Upper lobe of left lung (tissue), 6 donors: ENCODE measurements around the gene MBTPS2. TPM values are rescaled to one million over a fixed set of nuclear protein-coding genes. Genes with fewer than 3 reads are reported as not detected.

Experiments used
- ATAC-seq, 2 donors: fragments of 200-7000 bp; cut with Tn5 transposase; one replicate each; pipeline ENCODE4 v1.9.1; 2022; ENCODE audit warnings: mild to moderate bottlenecking in 2 of 2, moderate library complexity in 2 of 2; ENCODE audit not compliant: low FRiP score in 2 of 2
- DNase-seq, 2 donors: peaks; one replicate each; pipeline ENCODE4 v3.0.0-alpha.2; 2019 to 2020
- H3K27ac ChIP-seq, 4 donors: fragments of 200-600 bp; sonication (generic); one replicate each; pipeline ENCODE4 v1.5.1; 2016 to 2019
- H3K27me3 ChIP-seq, 4 donors: fragments of 200-600 bp; sonication (generic); one replicate each; pipeline ENCODE4 v1.5.1; 2017 to 2019
- H3K36me3 ChIP-seq, 4 donors: fragments of 200-600 bp; sonication (generic); one replicate each; pipeline ENCODE4 v1.5.1; 2016 to 2019
- H3K4me1 ChIP-seq, 4 donors: fragments of 200-600 bp; sonication (generic); one replicate each; pipeline ENCODE4 v1.5.1; 2018 to 2019
- H3K4me3 ChIP-seq, 4 donors: fragments of 200-600 bp; sonication (generic); one replicate each; pipeline ENCODE4 v1.5.1; 2017 to 2019; ENCODE audit warnings: mild to moderate bottlenecking in 2 of 4, moderate library complexity in 1 of 4
- H3K9me3 ChIP-seq, 4 donors: fragments of 200-600 bp; sonication (generic); one replicate each; pipeline ENCODE4 v1.5.1; 2018 to 2019
- EP300 ChIP-seq, 4 donors: sonication (generic); formaldehyde crosslinking; IDR thresholded peaks; one replicate each; pipeline ENCODE4 v1.5.1; 2017; ENCODE audit warnings: antibody characterized with exemption in 4 of 4, control low read depth in 2 of 4
- POLR2A ChIP-seq, 4 donors: fragments of 450-650 bp; IDR thresholded peaks; one replicate each; pipeline ENCODE4 v1.5.1; 2016 to 2017; ENCODE audit warnings: antibody characterized with exemption in 4 of 4, mild to moderate bottlenecking in 2 of 4
- POLR2AphosphoS5 ChIP-seq, 2 donors: sonication (generic); formaldehyde crosslinking; IDR thresholded peaks; one replicate each; pipeline ENCODE4 v1.5.1; 2017; ENCODE audit warnings: antibody characterized with exemption in 2 of 2
- WGBS, 2 donors: methylation state at CpG; one replicate each; pipeline ENCODE4 v1.1.5; 2017 to 2018; 5-methylcytosine and 5-hydroxymethylcytosine counted together
- total RNA-seq, 6 donors: library from RNA; depleted of rRNA in 4 of 6; stranded (reverse); fragments of >200 nt in 4 of 6; gene quantifications; one replicate each; pipeline versions ENCODE4 v1.1.0 to v1.2.1, GENCODE V29; 2016 to 2021
- TF ChIP-seq, protein P1 (sequence below), 6 experiments: fragments of 450-650 bp in 4 of 6; fragments of 200-600 bp in 2 of 6; sonication (generic) in 2 of 6; IDR thresholded peaks; one replicate each; pipeline ENCODE4 v1.5.1; 2016 to 2019; ENCODE audit warnings: antibody characterized with exemption in 6 of 6
- donor health status: DM: no; HTN: no; CAD: no; lungs with moderate emphysema.
- donor health status: DM: no; HTN: yes; CAD: no; lungs with severe emphysema.

Gene MBTPS2
- total RNA-seq, 6 donors from 2014 or later, result 3.0 to 13.7 (median 9.9) TPM

DNA sequence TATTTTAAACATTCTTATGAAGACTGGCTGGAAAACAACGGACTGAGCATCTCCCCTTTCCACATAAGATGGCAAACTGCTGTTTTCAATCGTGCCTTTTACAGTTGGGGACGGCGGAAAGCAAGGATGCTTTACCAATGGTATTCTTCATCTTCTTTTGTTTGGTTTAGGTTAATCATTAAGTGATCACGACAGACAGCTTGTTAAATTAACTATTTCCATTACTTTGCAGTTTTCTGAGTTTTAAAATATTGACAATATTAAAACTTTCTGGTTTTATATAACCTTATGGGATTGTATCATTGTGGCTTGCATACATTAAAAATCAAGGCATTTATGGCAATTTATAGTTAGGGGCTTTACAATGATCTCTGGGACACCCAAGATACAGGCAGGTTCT, 3.8 kb downstream of the MBTPS2 start:
- ATAC-seq, result no peak
- Histone ChIP-seq H3K4me1 (peaks cover 0 to 10% (median 2%) of the 10 kb centered on the region in 4 donors), H3K27me3 (no peaks in the 10 kb centered on the region), H3K4me3 (no peak overlapping the region), H3K9me3 (no peaks in the 10 kb centered on the region), H3K27ac (no peak overlapping the region), H3K36me3 (peaks cover 0 to 15% (median 0%) of the 10 kb centered on the region in 4 donors)
- DNase-seq, result no peak
- 54 to 72% methylated on average over 5 of the region's 5 CpGs for WGBS, 2 donors
- TF ChIP-seq POLR2AphosphoS5 (IDR thresholded peaks at IDR 0.05), result no peak
- no peak for TF ChIP-seq EP300 (IDR thresholded peaks at IDR 0.05)
- TF ChIP-seq, protein P1, sequence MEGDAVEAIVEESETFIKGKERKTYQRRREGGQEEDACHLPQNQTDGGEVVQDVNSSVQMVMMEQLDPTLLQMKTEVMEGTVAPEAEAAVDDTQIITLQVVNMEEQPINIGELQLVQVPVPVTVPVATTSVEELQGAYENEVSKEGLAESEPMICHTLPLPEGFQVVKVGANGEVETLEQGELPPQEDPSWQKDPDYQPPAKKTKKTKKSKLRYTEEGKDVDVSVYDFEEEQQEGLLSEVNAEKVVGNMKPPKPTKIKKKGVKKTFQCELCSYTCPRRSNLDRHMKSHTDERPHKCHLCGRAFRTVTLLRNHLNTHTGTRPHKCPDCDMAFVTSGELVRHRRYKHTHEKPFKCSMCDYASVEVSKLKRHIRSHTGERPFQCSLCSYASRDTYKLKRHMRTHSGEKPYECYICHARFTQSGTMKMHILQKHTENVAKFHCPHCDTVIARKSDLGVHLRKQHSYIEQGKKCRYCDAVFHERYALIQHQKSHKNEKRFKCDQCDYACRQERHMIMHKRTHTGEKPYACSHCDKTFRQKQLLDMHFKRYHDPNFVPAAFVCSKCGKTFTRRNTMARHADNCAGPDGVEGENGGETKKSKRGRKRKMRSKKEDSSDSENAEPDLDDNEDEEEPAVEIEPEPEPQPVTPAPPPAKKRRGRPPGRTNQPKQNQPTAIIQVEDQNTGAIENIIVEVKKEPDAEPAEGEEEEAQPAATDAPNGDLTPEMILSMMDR (IDR thresholded peaks at IDR 0.05), result no peak
- TF ChIP-seq POLR2A (IDR thresholded peaks at IDR 0.05), result no peak

DNA sequence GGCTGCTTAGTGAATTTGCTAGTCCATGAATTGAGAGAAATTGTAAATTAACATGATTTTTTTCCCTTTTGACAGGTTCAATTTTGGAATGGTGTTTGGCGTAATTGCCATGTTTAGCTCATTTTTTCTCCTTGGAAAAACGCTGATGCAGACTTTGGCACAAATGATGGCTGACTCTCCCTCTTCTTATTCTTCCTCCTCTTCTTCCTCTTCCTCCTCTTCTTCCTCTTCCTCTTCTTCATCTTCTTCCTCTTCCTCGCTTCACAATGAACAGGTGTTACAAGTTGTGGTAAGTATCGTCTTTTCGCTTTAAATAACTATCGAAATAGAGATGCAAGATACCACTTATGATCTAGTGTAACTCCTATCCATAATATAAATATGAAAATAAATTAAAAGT, 5.7 kb downstream of the MBTPS2 start:
- ATAC-seq (no peak), DNase-seq (no peak)
- Histone ChIP-seq H3K4me1 (peaks cover 0 to 8% (median 2%) of the 10 kb centered on the region in 4 donors), H3K27me3 (no peaks in the 10 kb centered on the region), H3K36me3 (peaks cover 0 to 15% (median 0%) of the 10 kb centered on the region in 4 donors), H3K4me3 (no peak overlapping the region), H3K27ac (no peak overlapping the region), H3K9me3 (no peaks in the 10 kb centered on the region)
- 85 to 93% methylated on average over 6 of the region's 6 CpGs for WGBS, 2 donors
- no peak for TF ChIP-seq POLR2A (IDR thresholded peaks at IDR 0.05)
- TF ChIP-seq, protein P1 (IDR thresholded peaks at IDR 0.05), result no peak
- TF ChIP-seq EP300 (IDR thresholded peaks at IDR 0.05), result no peak
- no peak for TF ChIP-seq POLR2AphosphoS5 (IDR thresholded peaks at IDR 0.05)

DNA sequence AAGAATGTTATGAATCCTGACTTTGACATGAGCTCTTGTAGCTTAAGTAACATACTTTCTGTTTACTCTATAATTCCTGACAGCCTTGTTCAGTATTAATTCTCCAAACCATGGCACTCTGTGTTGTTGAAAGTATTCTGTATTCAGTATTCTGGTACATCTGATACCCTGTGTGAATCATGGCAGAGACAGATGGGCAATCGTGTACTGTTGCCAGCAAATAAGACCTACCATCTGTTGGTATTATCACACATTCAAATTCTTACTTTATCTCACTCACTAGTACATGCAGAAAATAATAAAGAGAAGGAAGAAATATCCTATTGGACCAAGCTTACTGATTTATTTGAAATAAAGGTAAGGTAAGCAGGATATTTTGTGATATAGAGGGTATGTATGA, 7.9 kb downstream of the MBTPS2 start:
- TF ChIP-seq EP300 (IDR thresholded peaks at IDR 0.05), result no peak
- TF ChIP-seq POLR2AphosphoS5 (IDR thresholded peaks at IDR 0.05), result no peak
- TF ChIP-seq, protein P1 (IDR thresholded peaks at IDR 0.05), result no peak
- TF ChIP-seq POLR2A (IDR thresholded peaks at IDR 0.05), result no peak
- Histone ChIP-seq H3K4me1 (no peaks in the 10 kb centered on the region), H3K27me3 (no peaks in the 10 kb centered on the region), H3K9me3 (no peaks in the 10 kb centered on the region), H3K27ac (no peak overlapping the region), H3K36me3 (peaks cover 0 to 15% (median 0%) of the 10 kb centered on the region in 4 donors), H3K4me3 (no peak overlapping the region)
- DNase-seq (no peak), ATAC-seq (no peak)
- 89 to 93% methylated on average over 1 of the region's 1 CpG for WGBS, 2 donors

DNA sequence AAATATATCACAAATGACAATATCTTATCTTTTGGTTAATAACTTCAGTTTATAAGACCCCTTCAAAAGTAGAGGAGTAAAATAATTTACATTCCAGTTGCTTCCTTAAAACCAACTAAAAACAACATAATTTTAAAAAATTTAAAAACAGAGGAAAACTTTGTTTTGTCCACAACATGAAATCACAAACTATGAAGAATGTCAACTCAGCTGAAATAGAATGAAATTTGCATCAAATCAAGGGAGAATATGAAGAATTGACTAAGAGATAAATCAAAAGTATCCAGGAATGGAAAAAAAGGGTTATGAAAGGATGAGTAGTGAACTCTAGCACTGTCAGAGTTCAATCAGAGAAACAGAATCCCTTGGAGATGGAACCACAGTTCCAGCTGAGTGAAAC, 14.2 kb downstream of the MBTPS2 start:
- Histone ChIP-seq H3K36me3 (peaks cover 0 to 14% (median 5%) of the 10 kb centered on the region in 4 donors), H3K27me3 (no peaks in the 10 kb centered on the region), H3K9me3 (no peaks in the 10 kb centered on the region), H3K27ac (no peak overlapping the region), H3K4me3 (no peak overlapping the region), H3K4me1 (no peaks in the 10 kb centered on the region)
- ATAC-seq, result no peak
- no peak for DNase-seq
- TF ChIP-seq POLR2AphosphoS5 (IDR thresholded peaks at IDR 0.05) (no peak), POLR2A (IDR thresholded peaks at IDR 0.05) (no peak), EP300 (IDR thresholded peaks at IDR 0.05) (no peak)
- TF ChIP-seq, protein P1 (IDR thresholded peaks at IDR 0.05), result no peak

DNA sequence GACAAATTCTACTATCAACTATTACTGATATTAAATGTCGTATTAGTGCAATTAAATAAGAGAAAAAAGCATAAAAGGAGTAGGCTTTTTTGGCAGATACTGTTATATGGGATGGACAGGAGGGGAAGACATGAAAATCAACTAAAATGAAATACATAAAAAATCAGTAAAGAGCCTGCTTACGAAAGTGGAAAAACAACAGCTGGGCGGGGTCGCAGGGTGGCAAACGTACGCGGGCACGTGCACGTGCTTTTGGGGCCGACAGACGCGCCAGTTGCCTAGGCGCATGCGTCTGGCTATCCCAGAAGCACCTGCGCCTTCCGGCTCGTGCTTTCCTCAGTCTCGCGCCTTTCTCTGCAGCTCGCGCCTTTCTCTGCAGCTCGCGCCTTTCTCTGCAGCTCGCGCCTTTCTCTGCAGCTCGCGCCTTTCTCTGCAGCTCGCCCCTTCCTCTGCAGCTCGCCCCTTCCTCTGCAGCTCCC, 16.6 kb downstream of the MBTPS2 start, which contains the start of gene YY2:
Gene YY2, plus strand, starts transcription at position 51 of the 479 bp plus-strand sequence. CDS start 498 bp downstream, outside the sequence.
- Histone ChIP-seq H3K4me1 (no peaks in the 10 kb centered on the region), H3K27me3 (no peaks in the 10 kb centered on the region), H3K36me3 (peaks cover 0 to 14% (median 5%) of the 10 kb centered on the region in 4 donors), H3K9me3 (no peaks in the 10 kb centered on the region), H3K4me3 (no peak within 1 kb of the TSS), H3K27ac (no peak within 1 kb of the TSS)
- no peak for ATAC-seq
- 90 to 97% methylated on average over 28 to 29 of the region's 29 CpGs for WGBS, 2 donors
- peak in 1 of 2 donors; percentile 29 for DNase-seq
- TF ChIP-seq, protein P1 (IDR thresholded peaks at IDR 0.05), result no peak
- TF ChIP-seq EP300 (IDR thresholded peaks at IDR 0.05) (no peak), POLR2AphosphoS5 (IDR thresholded peaks at IDR 0.05) (no peak), POLR2A (IDR thresholded peaks at IDR 0.05) (no peak)
